Measurements from ENCODE around the gene CLDN6. TPM values are rescaled to one million over a fixed set of nuclear protein-coding genes. Genes with fewer than 3 reads are reported as not detected.
A peak's percentile ranks its signal among the peaks of the same experiment; 100 is the strongest.

Gene CLDN6
- polyA plus RNA-seq, 3 donors from 2014 or later, result not detected

GRCh38 chr16:2969545-2970521 lies 48.1 kb downstream of the CLDN6 start:
- DNase-seq, result peak; percentile 51 to 64 (median 53)
- no peaks in the 10 kb centered on the region for H3K9me3 Mint-ChIP-seq
- peaks cover 9 to 13% (median 12%) of the 10 kb centered on the region in 3 donors for H3K27me3 Mint-ChIP-seq (ENCODE audit: low read depth in 3 of 3)
- H3K4me1 Mint-ChIP-seq, result peaks cover 17 to 26% of the 10 kb centered on the region in 2 donors
- no peak overlapping the region for H3K27ac Mint-ChIP-seq
- H3K36me3 Mint-ChIP-seq, result no peaks in the 10 kb centered on the region
- peak overlapping the region; percentile 40 to 67 (median 51) for H3K4me3 Mint-ChIP-seq

DNA sequence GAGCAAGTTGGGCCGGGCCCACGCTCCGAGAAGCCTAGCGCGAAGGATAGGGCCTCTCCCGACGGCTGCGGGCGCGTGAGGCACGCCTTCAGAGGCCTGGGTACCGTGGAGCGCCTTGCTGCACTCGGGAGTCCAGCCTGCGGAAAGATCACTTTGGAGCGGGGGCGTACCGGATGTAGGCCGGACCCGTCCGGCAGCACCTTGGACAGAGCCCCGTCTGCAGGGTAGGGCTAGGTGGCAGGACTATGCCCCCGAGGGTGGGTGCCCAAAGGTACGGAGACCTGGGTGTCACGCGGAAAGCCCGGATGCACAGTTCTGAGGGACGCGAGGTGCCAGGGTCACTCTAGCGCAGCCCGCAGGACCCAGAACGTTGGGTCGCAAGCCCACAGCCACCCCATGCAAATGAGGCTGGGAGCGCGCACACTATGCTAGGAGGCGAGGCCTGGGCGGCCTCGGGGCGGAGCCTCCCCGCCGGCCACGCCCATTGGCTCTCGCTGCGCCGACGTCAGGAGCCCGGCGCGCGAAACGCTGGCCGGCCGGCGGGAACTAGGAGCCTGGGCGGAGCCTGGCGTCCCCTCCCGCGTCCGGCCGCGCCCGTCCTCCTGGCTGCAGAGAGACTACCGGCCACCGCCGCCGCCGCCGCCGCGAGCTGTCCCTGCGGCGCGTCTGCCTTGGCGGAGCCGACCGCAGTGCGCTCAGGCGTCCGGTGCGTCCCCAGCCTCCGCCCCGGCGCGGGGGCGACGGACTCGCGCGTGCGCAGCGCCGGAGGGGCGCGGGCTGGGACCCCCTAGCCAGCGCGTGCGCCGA lies 49.0 kb downstream of the CLDN6 start, which contains the start of gene PAQR4:
Gene PAQR4, plus strand, starts transcription at position 611 of the 807 bp plus-strand sequence. CDS start 327 bp downstream, outside the sequence.
- peak; percentile 80 to 83 (median 82) for DNase-seq
- Mint-ChIP-seq H3K27me3 (ENCODE audit: low read depth in 3 of 3) (peaks cover 9 to 14% (median 13%) of the 10 kb centered on the region in 3 donors), H3K9me3 (no peaks in the 10 kb centered on the region), H3K4me1 (peaks cover 17 to 27% of the 10 kb centered on the region in 2 donors), H3K27ac (no peak within 1 kb of the TSS), H3K4me3 (peak within 1 kb of the TSS; percentile 76 to 80 (median 79)), H3K36me3 (no peaks in the 10 kb centered on the region)

DNA sequence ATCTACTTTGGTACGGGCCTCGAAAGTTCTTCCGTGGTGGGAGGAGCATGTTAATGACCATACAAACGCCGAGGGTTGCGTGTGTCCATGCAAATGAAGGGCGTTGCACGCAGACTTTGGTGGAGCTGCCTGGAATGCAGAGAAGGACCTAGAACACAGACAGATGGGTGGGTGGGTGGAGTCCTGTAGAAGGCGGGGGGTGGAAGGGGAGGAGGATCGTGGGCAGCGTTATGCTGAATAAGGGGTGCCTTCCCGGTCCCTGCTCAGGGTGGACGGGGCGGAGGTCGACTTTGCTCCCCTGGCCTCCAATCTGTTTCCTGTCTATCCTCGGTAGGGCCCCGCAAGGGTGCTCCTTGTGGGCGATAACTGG lies 49.6 kb downstream of the CLDN6 start:
- H3K4me1 Mint-ChIP-seq, result peaks cover 17 to 29% of the 10 kb centered on the region in 2 donors
- DNase-seq, result no peak

GRCh38 chr16:2967721-2968161 lies 50.2 kb downstream of the CLDN6 start:
- DNase-seq, result no peak
- Mint-ChIP-seq H3K4me1 (peaks cover 17 to 29% of the 10 kb centered on the region in 2 donors), H3K9me3 (no peaks in the 10 kb centered on the region), H3K36me3 (no peaks in the 10 kb centered on the region), H3K4me3 (peak overlapping the region in 3 of 5 donors; percentile 78 to 79 (median 79)), H3K27ac (no peak overlapping the region), H3K27me3 (ENCODE audit: low read depth in 3 of 3) (peaks cover 9 to 14% (median 13%) of the 10 kb centered on the region in 3 donors)

More for the DNA sequence above, 49.6 kb downstream of the CLDN6 start:
- Mint-ChIP-seq H3K27me3 (ENCODE audit: low read depth in 3 of 3) (peaks cover 9 to 14% (median 13%) of the 10 kb centered on the region in 3 donors), H3K9me3 (no peaks in the 10 kb centered on the region), H3K27ac (no peak overlapping the region), H3K4me3 (peak overlapping the region; percentile 76 to 80 (median 79)), H3K36me3 (no peaks in the 10 kb centered on the region)

DNA sequence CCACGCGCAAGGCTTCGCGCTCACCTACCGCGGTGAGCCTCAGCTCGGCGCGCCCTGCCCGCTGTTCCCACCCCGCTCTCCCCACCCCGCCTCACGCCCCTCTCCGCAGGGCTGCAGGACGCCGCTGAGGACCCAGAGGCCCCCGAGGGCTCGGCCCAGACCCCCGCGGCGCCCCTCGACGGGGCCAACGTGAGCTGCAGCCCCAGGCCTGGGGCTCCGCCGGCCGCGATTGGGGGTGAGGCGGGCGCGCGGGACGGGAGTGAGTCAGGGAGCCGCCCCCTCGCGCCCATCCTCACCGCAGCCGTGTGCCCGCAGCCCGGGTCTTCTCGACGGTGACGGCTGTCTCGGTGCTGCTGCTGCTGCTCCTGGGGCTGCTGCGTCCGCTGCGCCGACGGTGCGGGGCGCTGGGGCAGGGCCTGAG lies 50.8 kb downstream of the CLDN6 start:
- Mint-ChIP-seq H3K36me3 (no peaks in the 10 kb centered on the region), H3K9me3 (no peaks in the 10 kb centered on the region), H3K4me1 (peaks cover 17 to 29% of the 10 kb centered on the region in 2 donors), H3K4me3 (peak overlapping the region in 1 of 5 donors; percentile 12), H3K27ac (no peak overlapping the region), H3K27me3 (ENCODE audit: low read depth in 3 of 3) (peaks cover 9 to 16% (median 14%) of the 10 kb centered on the region in 3 donors)
- DNase-seq, result no peak

DNA sequence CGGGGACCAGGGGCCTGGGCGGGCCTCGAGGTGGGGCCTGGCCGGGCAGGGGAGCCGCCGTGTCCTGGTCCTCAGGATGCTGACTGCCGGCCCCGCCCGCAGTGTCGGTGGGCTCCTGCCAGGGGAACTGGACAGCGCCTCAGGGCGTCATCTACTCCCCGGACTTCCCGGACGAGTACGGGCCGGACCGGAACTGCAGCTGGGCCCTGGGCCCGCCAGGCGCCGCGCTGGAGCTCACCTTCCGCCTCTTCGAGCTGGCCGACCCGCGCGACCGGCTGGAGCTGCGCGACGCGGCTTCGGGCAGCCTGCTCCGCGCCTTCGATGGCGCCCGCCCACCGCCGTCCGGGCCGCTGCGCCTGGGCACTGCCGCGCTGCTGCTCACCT lies 51.2 kb downstream of the CLDN6 start:
- Mint-ChIP-seq H3K4me1 (peaks cover 17 to 26% of the 10 kb centered on the region in 2 donors), H3K9me3 (no peaks in the 10 kb centered on the region), H3K36me3 (no peaks in the 10 kb centered on the region), H3K27me3 (ENCODE audit: low read depth in 3 of 3) (peaks cover 11 to 18% (median 14%) of the 10 kb centered on the region in 3 donors), H3K4me3 (peak overlapping the region in 1 of 5 donors; percentile 12), H3K27ac (no peak overlapping the region)
- DNase-seq, result no peak

GRCh38 chr16:2966043-2966807 lies 51.8 kb downstream of the CLDN6 start:
- Mint-ChIP-seq H3K9me3 (no peaks in the 10 kb centered on the region), H3K4me3 (peak overlapping the region in 3 of 5 donors; percentile 44 to 54 (median 49)), H3K27me3 (ENCODE audit: low read depth in 3 of 3) (peaks cover 12 to 21% (median 14%) of the 10 kb centered on the region in 3 donors), H3K36me3 (no peaks in the 10 kb centered on the region), H3K27ac (no peak overlapping the region), H3K4me1 (peaks cover 17 to 26% of the 10 kb centered on the region in 2 donors)
- DNase-seq, result no peak

Other genes starting within 250 kb of the CLDN6 start
- gene ELOB, start 240.9 kb downstream of the CLDN6 start, polyA plus RNA-seq, result 100 to 1,000 TPM; 252 to 523 (median 328) TPM
- 1 to 10 TPM in 2 of 3 donors, not detected in 1; 1.1 to 4.0 TPM for gene PRSS33, start 230.6 kb downstream of the CLDN6 start, polyA plus RNA-seq
- not detected for gene PRSS41, start 219.7 kb downstream of the CLDN6 start, polyA plus RNA-seq
- 10 to 100 TPM in 1 of 3 donors, 1 to 10 TPM in 2; 3.1 to 11.0 (median 6.8) TPM for gene PRSS21, start 200.9 kb downstream of the CLDN6 start, polyA plus RNA-seq
- gene ZG16B, start 187.9 kb downstream of the CLDN6 start, polyA plus RNA-seq, result 1 to 10 TPM; 1.2 to 3.9 (median 1.5) TPM
- under 1 TPM in 2 of 3 donors, not detected in 1; 0.23 to 0.40 TPM for gene PRSS22, start 160.0 kb downstream of the CLDN6 start, polyA plus RNA-seq
- 10 to 100 TPM; 15.9 to 24.5 (median 18.3) TPM for gene FLYWCH2, start 135.0 kb downstream of the CLDN6 start, polyA plus RNA-seq
- gene FLYWCH1, start 106.3 kb downstream of the CLDN6 start, polyA plus RNA-seq, result 10 to 100 TPM in 1 of 3 donors, 1 to 10 TPM in 2; 2.5 to 16.1 (median 4.8) TPM
- not detected for gene KREMEN2, start 53.9 kb downstream of the CLDN6 start, polyA plus RNA-seq
- 1 to 10 TPM; 2.7 to 3.5 (median 2.7) TPM for gene PAQR4, start 48.8 kb downstream of the CLDN6 start, polyA plus RNA-seq
- gene PKMYT1, start 37.7 kb downstream of the CLDN6 start, polyA plus RNA-seq, result 1 to 10 TPM in 2 of 3 donors, not detected in 1; 3.2 to 4.3 TPM
- gene CLDN9, start 5.3 kb downstream of the CLDN6 start, polyA plus RNA-seq, result not detected
- gene TNFRSF12A, start 2.2 kb upstream of the CLDN6 start, polyA plus RNA-seq, result 1 to 10 TPM; 1.2 to 1.4 (median 1.4) TPM
- 10 to 100 TPM; 17.2 to 37.3 (median 21.5) TPM for gene HCFC1R1, start 5.8 kb upstream of the CLDN6 start, polyA plus RNA-seq
- 10 to 100 TPM; 40.1 to 45.4 (median 42.1) TPM for gene THOC6, start 5.9 kb upstream of the CLDN6 start, polyA plus RNA-seq
- gene BICDL2, start 18.8 kb upstream of the CLDN6 start, polyA plus RNA-seq, result not detected
- gene MMP25, start 28.4 kb upstream of the CLDN6 start, polyA plus RNA-seq, result 1 to 10 TPM in 1 of 3 donors, under 1 TPM in 2; 0.19 to 2.2 (median 0.73) TPM
- gene IL32, start 47.5 kb upstream of the CLDN6 start, polyA plus RNA-seq, result 1,000 to 10,000 TPM in 1 of 3 donors, 100 to 1,000 TPM in 2; 878 to 1,331 (median 944) TPM
- under 1 TPM in 1 of 3 donors, not detected in 2; 0.13 TPM for gene ZSCAN10, start 81.1 kb upstream of the CLDN6 start, polyA plus RNA-seq
- under 1 TPM in 1 of 3 donors, not detected in 2; 0.13 TPM for gene ZNF205, start 94.4 kb upstream of the CLDN6 start, polyA plus RNA-seq
- 1 to 10 TPM; 1.7 to 4.5 (median 2.4) TPM for gene ZNF213, start 116.8 kb upstream of the CLDN6 start, polyA plus RNA-seq
- gene OR1F1, start 170.0 kb upstream of the CLDN6 start, polyA plus RNA-seq, result not detected
- gene ZNF200, start 217.0 kb upstream of the CLDN6 start, polyA plus RNA-seq, result 10 to 100 TPM in 1 of 3 donors, 1 to 10 TPM in 2; 6.2 to 14.5 (median 9.8) TPM
- gene MEFV, start 238.4 kb upstream of the CLDN6 start, polyA plus RNA-seq, result under 1 TPM in 2 of 3 donors, not detected in 1; 0.32 to 0.46 TPM

All from immature natural killer cell (primary cell).